Muscle layer of colon (tissue), 2 donors: ENCODE data around the gene ARID1A.

ENCODE experiments used
- H3K27ac ChIP-seq: one replicate; pipeline ENCODE4 v1.7.0; 2013; ENCODE audit warnings: low read depth, mild to moderate bottlenecking, low read length, moderate library complexity
- H3K27me3 ChIP-seq, 2 donors: one replicate each; pipeline ENCODE4 v1.7.0; 2013; ENCODE audit warnings: low read length in 2 of 2, mild to moderate bottlenecking in 2 of 2; ENCODE audit not compliant: insufficient read depth in 2 of 2, control insufficient read depth in 1 of 2
- H3K36me3 ChIP-seq: one replicate; pipeline ENCODE4 v1.7.0; 2013; ENCODE audit warnings: mild to moderate bottlenecking, low read length; ENCODE audit not compliant: insufficient read depth
- H3K4me1 ChIP-seq: one replicate; pipeline ENCODE4 v1.7.0; 2013; ENCODE audit warnings: mild to moderate bottlenecking, low read length; ENCODE audit not compliant: insufficient read depth
- H3K4me3 ChIP-seq, 2 donors: one replicate each; pipeline ENCODE4 v1.7.0; 2013; ENCODE audit warnings: low read length in 2 of 2, low read depth in 1 of 2, mild to moderate bottlenecking in 1 of 2, moderate library complexity in 1 of 2
- H3K9ac ChIP-seq: one replicate; pipeline ENCODE4 v1.7.0; 2013; ENCODE audit warnings: low read length
- H3K9me3 ChIP-seq: one replicate; pipeline ENCODE4 v1.7.0; 2013; ENCODE audit warnings: mild to moderate bottlenecking, low read length
- donor health status: abdominal sarcoma.
- donor health status: Adenocarcinoma of cecum.

The ARID1A gene

GRCh38 chr1:26731233-26731902, 35.6 kb downstream of the ARID1A start:
- Histone ChIP-seq H3K4me1 (peaks cover 22% of the 10 kb centered on the region), H3K9me3 (no peaks in the 10 kb centered on the region), H3K27ac (no peak overlapping the region), H3K4me3 (no peak overlapping the region), H3K36me3 (peaks cover 55% of the 10 kb centered on the region), H3K9ac (no peak overlapping the region), H3K27me3 (no peaks in the 10 kb centered on the region)

DNA sequence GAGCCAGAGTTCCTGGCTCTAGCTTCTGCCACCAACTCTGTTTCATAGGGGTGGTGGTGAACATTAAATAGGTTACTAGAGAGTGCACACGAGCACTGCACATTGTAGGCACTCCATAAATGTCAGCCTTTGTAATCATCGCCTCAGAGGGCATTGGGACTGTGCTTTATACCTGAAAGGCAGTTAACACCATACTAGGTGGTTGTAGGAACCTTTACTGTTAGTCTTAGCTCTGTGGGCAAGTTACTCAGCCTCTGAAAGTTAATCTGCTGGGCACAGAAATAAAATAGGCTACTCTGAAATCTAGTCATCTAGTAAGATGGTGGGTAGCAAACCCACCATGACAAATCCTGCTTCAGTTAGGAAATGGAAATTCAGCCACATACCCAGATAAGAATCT, 37.6 kb downstream of the ARID1A start:
- H3K4me1 ChIP-seq: peaks cover 14% of the 10 kb centered on the region
- H3K27ac ChIP-seq: no peak overlapping the region
- H3K36me3 ChIP-seq: peaks cover 70% of the 10 kb centered on the region

DNA sequence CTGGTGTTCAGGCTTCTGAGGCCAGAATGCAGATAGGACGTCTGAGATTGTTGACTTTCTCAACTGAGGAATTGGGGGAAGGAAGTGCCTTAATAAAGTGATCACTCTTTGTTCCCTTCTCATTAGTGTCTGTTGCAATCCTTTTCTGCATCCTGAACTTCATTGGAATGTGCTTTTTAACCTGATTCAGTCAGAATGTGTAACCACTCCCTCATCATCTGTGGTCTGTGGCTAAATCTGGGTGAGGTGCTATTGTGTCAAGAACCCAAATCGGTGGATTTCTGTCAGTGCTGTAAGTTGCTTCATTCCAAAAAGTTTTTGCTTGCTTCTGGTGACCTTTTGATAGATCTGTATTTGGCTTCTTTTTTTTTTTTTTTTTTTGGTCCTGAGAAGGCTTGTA, 38.2 kb downstream of the ARID1A start:
- Histone ChIP-seq H3K36me3 (peaks cover 71% of the 10 kb centered on the region), H3K27ac (no peak overlapping the region), H3K9me3 (no peaks in the 10 kb centered on the region), H3K9ac (no peak overlapping the region), H3K4me1 (peaks cover 14% of the 10 kb centered on the region), H3K27me3 (no peaks in the 10 kb centered on the region), H3K4me3 (no peak overlapping the region)

More for the DNA sequence above, 37.6 kb downstream of the ARID1A start:
- no peak overlapping the region for H3K9ac ChIP-seq
- no peak overlapping the region for H3K4me3 ChIP-seq
- H3K27me3 ChIP-seq: no peaks in the 10 kb centered on the region
- H3K9me3 ChIP-seq: no peaks in the 10 kb centered on the region

GRCh38 chr1:26734501-26735058, 38.8 kb downstream of the ARID1A start:
- Histone ChIP-seq H3K9me3 (no peaks in the 10 kb centered on the region), H3K36me3 (peaks cover 75% of the 10 kb centered on the region), H3K27ac (no peak overlapping the region), H3K4me3 (no peak overlapping the region), H3K27me3 (no peaks in the 10 kb centered on the region), H3K9ac (no peak overlapping the region), H3K4me1 (peaks cover 14% of the 10 kb centered on the region)

GRCh38 chr1:26739329-26739914, 43.6 kb downstream of the ARID1A start:
- Histone ChIP-seq H3K4me1 (peaks cover 19% of the 10 kb centered on the region), H3K9me3 (no peaks in the 10 kb centered on the region), H3K9ac (no peak overlapping the region), H3K27me3 (no peaks in the 10 kb centered on the region), H3K4me3 (no peak overlapping the region), H3K36me3 (peaks cover 51% of the 10 kb centered on the region), H3K27ac (no peak overlapping the region)

DNA sequence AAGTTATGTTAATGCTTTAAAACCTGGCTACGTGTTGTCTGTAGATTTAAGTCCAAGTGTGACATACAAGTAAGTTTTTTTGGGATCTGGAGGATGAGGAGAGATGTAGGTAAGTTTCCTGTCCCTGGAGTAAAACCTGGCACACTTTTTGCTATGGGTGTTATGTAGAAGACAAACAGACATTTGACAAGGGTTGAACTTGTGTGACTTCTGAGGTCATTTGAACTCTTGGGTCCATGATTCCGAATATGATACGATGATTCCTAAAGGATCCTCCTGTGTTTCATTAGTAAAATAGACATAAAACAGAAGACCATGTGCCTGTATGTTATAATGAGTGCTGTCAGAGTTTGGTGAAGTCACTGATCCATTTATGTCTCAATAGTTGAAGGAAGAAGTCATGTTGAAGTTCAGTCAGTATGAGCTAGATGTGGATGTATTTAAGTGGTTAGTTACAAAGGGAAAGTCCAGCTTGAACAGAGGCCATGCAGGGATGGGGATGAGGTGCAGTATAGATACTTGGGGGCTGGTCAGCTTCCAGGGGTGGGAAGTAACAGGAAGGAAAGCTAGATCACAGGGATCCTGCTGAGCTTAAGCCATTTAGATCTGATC, 44.3 kb downstream of the ARID1A start:
- H3K4me3 ChIP-seq: no peak overlapping the region
- H3K9me3 ChIP-seq: no peaks in the 10 kb centered on the region
- no peak overlapping the region for H3K27ac ChIP-seq
- peaks cover 48% of the 10 kb centered on the region for H3K36me3 ChIP-seq
- H3K4me1 ChIP-seq: peaks cover 21% of the 10 kb centered on the region
- H3K9ac ChIP-seq: no peak overlapping the region
- H3K27me3 ChIP-seq: no peaks in the 10 kb centered on the region

DNA sequence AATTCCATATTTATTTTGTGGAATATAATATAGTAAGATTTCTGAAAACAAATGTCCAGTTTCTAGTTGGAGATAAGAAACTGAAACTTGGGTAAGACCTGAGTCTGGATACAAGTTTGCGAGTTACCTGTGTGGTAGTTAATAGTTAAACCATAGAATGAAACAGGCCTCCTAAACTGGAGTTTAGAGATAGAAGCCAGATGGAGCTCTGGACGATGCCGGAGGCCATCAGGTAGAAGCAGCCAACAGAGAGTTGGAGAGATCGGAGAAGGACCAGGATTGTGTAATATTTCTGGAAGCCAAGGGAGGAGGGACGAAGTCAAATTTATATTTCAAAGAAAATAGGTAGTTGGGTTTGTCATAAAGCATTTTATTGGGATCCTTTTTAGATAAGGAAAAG, 45.1 kb downstream of the ARID1A start:
- H3K36me3 ChIP-seq: peaks cover 49% of the 10 kb centered on the region
- H3K27ac ChIP-seq: no peak overlapping the region
- peaks cover 22% of the 10 kb centered on the region for H3K4me1 ChIP-seq

DNA sequence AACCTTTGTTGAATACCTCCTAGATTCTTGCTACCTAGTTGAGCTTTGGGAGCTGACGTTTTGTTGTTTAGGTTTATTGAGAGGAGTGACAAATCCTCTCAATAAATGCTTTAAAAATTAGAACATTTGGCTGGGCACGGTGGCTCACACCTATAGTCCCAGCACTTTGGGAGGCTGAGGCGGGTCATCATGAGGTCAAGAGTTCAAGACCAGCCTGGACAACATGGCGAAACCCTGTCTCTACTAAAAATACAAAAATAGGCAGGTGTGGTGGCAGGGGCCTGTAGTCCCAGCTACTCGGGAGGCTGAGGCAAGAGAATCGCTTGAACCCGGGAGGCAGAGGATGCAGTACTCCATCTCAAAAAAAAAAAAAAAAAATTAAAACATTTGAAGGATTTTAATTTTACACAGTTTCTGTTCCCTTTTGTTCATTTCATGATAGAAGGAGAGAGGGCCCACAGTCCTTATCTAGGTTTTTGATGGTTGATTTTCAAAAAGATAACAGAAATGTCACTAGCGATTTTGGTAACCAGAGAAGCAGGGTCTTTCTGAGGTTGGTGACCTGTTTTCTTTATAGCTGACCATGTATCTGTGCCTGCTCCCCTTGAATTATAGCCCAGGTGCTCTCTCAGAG, 47.7 kb downstream of the ARID1A start:
- H3K27me3 ChIP-seq: no peaks in the 10 kb centered on the region
- no peak overlapping the region for H3K27ac ChIP-seq
- peaks cover 32% of the 10 kb centered on the region for H3K4me1 ChIP-seq
- no peak overlapping the region for H3K4me3 ChIP-seq
- H3K9ac ChIP-seq: no peak overlapping the region
- peaks cover 41% of the 10 kb centered on the region for H3K36me3 ChIP-seq
- no peaks in the 10 kb centered on the region for H3K9me3 ChIP-seq

More for the DNA sequence above, 45.1 kb downstream of the ARID1A start:
- H3K4me3 ChIP-seq: no peak overlapping the region
- no peaks in the 10 kb centered on the region for H3K27me3 ChIP-seq
- H3K9ac ChIP-seq: no peak overlapping the region
- no peaks in the 10 kb centered on the region for H3K9me3 ChIP-seq

DNA sequence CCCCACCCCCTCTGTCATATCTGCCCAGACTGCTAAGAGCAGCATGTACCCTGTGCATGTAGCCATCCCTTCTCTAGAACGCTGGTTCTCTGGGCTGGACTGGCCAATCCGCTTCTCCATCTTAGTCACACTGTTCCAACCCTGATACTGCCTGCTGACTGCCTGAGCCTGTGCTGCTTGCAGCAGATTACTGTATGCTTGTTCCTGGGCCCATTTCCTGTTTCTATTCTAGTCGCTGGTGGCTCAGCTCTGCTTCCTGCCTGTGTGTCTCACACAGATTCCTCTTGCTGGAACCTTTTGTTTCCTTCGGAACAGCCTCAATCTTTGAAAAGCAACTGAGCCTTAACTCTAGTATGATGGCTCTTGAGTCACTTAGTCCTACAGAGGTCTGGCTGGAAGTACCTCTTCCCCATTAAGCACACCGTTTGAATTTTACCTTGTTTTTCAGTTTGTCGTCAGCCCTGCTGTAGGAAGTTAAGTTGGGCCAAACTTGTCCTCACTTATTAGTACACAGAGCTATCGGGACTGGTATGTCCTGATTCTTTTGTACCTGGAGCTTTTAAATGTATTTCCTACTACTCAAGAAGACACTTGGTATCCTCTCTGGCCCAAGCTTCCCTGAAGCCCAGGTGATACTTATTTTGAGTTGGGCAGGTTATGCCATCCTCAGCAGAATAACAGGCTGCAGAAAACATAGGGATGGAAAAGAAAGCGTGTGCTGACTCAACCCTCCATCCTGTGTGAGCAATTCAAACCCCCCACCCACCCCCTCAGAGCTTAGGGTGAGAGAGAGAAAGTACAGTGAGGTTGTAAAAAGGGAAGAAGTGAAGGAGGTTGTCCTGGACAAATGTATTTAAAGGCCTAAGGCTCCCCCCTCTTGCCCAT, 48.5 kb downstream of the ARID1A start:
- Histone ChIP-seq H3K36me3 (peaks cover 38% of the 10 kb centered on the region), H3K9me3 (no peaks in the 10 kb centered on the region), H3K27ac (no peak overlapping the region), H3K27me3 (no peaks in the 10 kb centered on the region), H3K4me3 (no peak overlapping the region), H3K9ac (no peak overlapping the region), H3K4me1 (peaks cover 32% of the 10 kb centered on the region)

- Histone ChIP-seq H3K4me3 (no peak overlapping the region), H3K4me1 (peaks cover 27% of the 10 kb centered on the region), H3K9me3 (no peaks in the 10 kb centered on the region), H3K9ac (no peak overlapping the region), H3K27me3 (no peaks in the 10 kb centered on the region), H3K36me3 (peaks cover 38% of the 10 kb centered on the region), H3K27ac (no peak overlapping the region)
Measured at GRCh38 chr1:26745191-26745590, 49.4 kb downstream of the ARID1A start.
